ENCODE data around the gene ECD.
A peak's percentile ranks its signal among the peaks of the same experiment; 100 is the strongest.

Gene ECD

GRCh38 chr10:73161079-73161478 lies 6.7 kb downstream of the ECD start:
- peaks cover 9% of the 10 kb centered on the region; the same call in 1 of the 2 replicates for H3K4me1 ChIP-seq (ENCODE audit: low read length)
- H2AFZ ChIP-seq (ENCODE audit: low read length), result no peak overlapping the region
- no peak overlapping the region for H3K4me3 ChIP-seq (ENCODE audit: low read length)
- peaks cover 40% of the 10 kb centered on the region for H3K79me2 ChIP-seq (ENCODE audit: low read length)
- peaks cover 8% of the 10 kb centered on the region for H3F3A ChIP-seq (ENCODE audit: insufficient read depth, low read length)
- H3K9me2 ChIP-seq (replicated peaks; ENCODE audit: insufficient read depth, low read length), result no peaks in the 10 kb centered on the region
- no peak overlapping the region for H3K4me2 ChIP-seq (ENCODE audit: low read depth, low read length)
- no peak for DNase-seq
- H3K9me3 ChIP-seq (replicated peaks; ENCODE audit: insufficient read depth, low read length), result no peaks in the 10 kb centered on the region
- H4K20me1 ChIP-seq (ENCODE audit: insufficient read depth, low read length), result no peaks in the 10 kb centered on the region
- TF ChIP-seq EZH2phosphoT487 (IDR thresholded peaks at IDR 0.05; ENCODE audit: low read length), result no peak
- no peak for TF ChIP-seq EZH2 (optimal IDR thresholded peaks at IDR 0.05; ENCODE audit: low read depth, low read length)
- no peak for TF ChIP-seq CTCF (IDR thresholded peaks at IDR 0.05; ENCODE audit: low read length)
- H3K9ac ChIP-seq (ENCODE audit: low read length), result no peak overlapping the region
- H3K27ac ChIP-seq (ENCODE audit: low read length), result no peak overlapping the region
- H3K36me3 ChIP-seq (replicated peaks; ENCODE audit: insufficient read depth, low read length), result no peaks in the 10 kb centered on the region; the same call in 1 of the 2 replicates
- H3K27me3 ChIP-seq (replicated peaks; ENCODE audit: insufficient read depth, low read length), result no peaks in the 10 kb centered on the region

GRCh38 chr10:73159038-73159648 lies 8.7 kb downstream of the ECD start:
- peaks cover 28% of the 10 kb centered on the region for H3K79me2 ChIP-seq (ENCODE audit: low read length)

DNA sequence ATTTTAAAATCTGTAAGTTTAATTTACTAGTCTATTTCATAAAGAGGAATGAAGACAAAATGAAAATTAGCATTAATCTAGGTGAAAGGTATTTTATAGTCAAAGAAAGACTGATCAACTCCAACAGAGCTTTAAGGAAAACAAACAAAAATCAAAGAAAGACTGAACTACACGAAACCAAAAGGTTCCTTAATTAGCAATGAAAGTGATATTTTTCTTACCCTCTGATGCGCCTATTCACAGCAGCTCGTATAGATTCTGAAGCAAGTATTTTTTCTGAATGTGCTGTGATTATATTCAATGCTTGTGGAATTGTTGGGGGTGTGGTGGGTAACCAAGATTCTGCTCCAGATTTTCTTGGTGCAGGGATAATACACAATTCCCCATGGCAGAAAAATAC lies 11.8 kb downstream of the ECD start:
- peak; percentile 49 for DNase-seq
- no peaks in the 10 kb centered on the region for H3K9me2 ChIP-seq (replicated peaks; ENCODE audit: insufficient read depth, low read length)
- peak overlapping the region; percentile 50 for H3K4me2 ChIP-seq (ENCODE audit: low read depth, low read length)
- H3F3A ChIP-seq (ENCODE audit: insufficient read depth, low read length), result peaks cover 12% of the 10 kb centered on the region
- H3K36me3 ChIP-seq (replicated peaks; ENCODE audit: insufficient read depth, low read length), result peaks cover 7% of the 10 kb centered on the region; the same call in 1 of the 2 replicates
- peaks cover 8% of the 10 kb centered on the region for H3K79me2 ChIP-seq (ENCODE audit: low read length)
- no peaks in the 10 kb centered on the region for H4K20me1 ChIP-seq (ENCODE audit: insufficient read depth, low read length)
- H3K9me3 ChIP-seq (replicated peaks; ENCODE audit: insufficient read depth, low read length), result no peaks in the 10 kb centered on the region
- peaks cover 13% of the 10 kb centered on the region for H3K4me1 ChIP-seq (ENCODE audit: low read length)
- peak overlapping the region; percentile 9; the same call in 1 of the 2 replicates for H3K4me3 ChIP-seq (ENCODE audit: low read length)
- H3K9ac ChIP-seq (ENCODE audit: low read length), result peak overlapping the region; percentile 17; the same call in 1 of the 2 replicates
- no peak overlapping the region for H2AFZ ChIP-seq (ENCODE audit: low read length)
- peak overlapping the region; percentile 51; the same call in 1 of the 2 replicates for H3K27ac ChIP-seq (ENCODE audit: low read length)
- H3K27me3 ChIP-seq (replicated peaks; ENCODE audit: insufficient read depth, low read length), result no peaks in the 10 kb centered on the region
- no peak for TF ChIP-seq EZH2 (optimal IDR thresholded peaks at IDR 0.05; ENCODE audit: low read depth, low read length)
- TF ChIP-seq EZH2phosphoT487 (IDR thresholded peaks at IDR 0.05; ENCODE audit: low read length), result no peak
- no peak for TF ChIP-seq CTCF (IDR thresholded peaks at IDR 0.05; ENCODE audit: low read length)

More at GRCh38 chr10:73159038-73159648, 8.7 kb downstream of the ECD start:
- TF ChIP-seq EZH2 (optimal IDR thresholded peaks at IDR 0.05; ENCODE audit: low read depth, low read length) (no peak), CTCF (IDR thresholded peaks at IDR 0.05; ENCODE audit: low read length) (peak; percentile 59), EZH2phosphoT487 (IDR thresholded peaks at IDR 0.05; ENCODE audit: low read length) (no peak)
- Histone ChIP-seq H4K20me1 (ENCODE audit: insufficient read depth, low read length) (no peaks in the 10 kb centered on the region), H2AFZ (ENCODE audit: low read length) (no peak overlapping the region), H3K27me3 (replicated peaks; ENCODE audit: insufficient read depth, low read length) (no peaks in the 10 kb centered on the region), H3K9me3 (replicated peaks; ENCODE audit: insufficient read depth, low read length) (no peaks in the 10 kb centered on the region), H3K4me1 (ENCODE audit: low read length) (peaks cover 13% of the 10 kb centered on the region), H3K9ac (ENCODE audit: low read length) (no peak overlapping the region), H3K27ac (ENCODE audit: low read length) (no peak overlapping the region), H3K4me2 (ENCODE audit: low read depth, low read length) (no peak overlapping the region), H3K4me3 (ENCODE audit: low read length) (no peak overlapping the region), H3F3A (ENCODE audit: insufficient read depth, low read length) (peaks cover 12% of the 10 kb centered on the region), H3K9me2 (replicated peaks; ENCODE audit: insufficient read depth, low read length) (no peaks in the 10 kb centered on the region), H3K36me3 (replicated peaks; ENCODE audit: insufficient read depth, low read length) (no peaks in the 10 kb centered on the region; the same call in 1 of the 2 replicates)
- DNase-seq, result peak; percentile 55

All from MM.1S (cell line).